Endothelial cell of umbilical vein (primary cell): ENCODE data around the gene ANKH. TPM values are rescaled to one million over a fixed set of nuclear protein-coding genes. Genes with fewer than 3 reads are reported as not detected.

Experiments used
- BruUV-seq: library from RNA; stranded (reverse); fragments of 400-500 nt; replicated peaks from 2 replicates; lab custom pipeline; 2021; lab: Mats Ljungman, UMichigan
- CTCF ChIA-PET: fragments of 300-600, 350-600 bp; sonication (Branson Sonifier 250); formaldehyde crosslinking; loops from one replicate; lab custom pipeline; 2021; ENCODE audit warnings: antibody characterized with exemption, inconsistent platforms; lab: Charles Lee
- POLR2A ChIA-PET: fragments of 300-600, 350-600 bp; sonication (Branson Sonifier 250); formaldehyde crosslinking; loops from one replicate; lab custom pipeline; 2021; ENCODE audit warnings: antibody characterized with exemption, inconsistent platforms; lab: Charles Lee
- DNase-seq: peaks from one replicate; pipeline ENCODE4 v3.0.0-alpha.2; 2011; ENCODE audit warnings: low read depth, low spot score
- FAIRE-seq: peaks from 2 replicates; lab custom pipeline; 2011; peaks lifted over from hg19 to GRCh38; lab: Jason Lieb, UNC
- H2AFZ ChIP-seq: 2 replicates; pipeline ENCODE4 v1.6.0; 2012; ENCODE audit warnings: low read depth, low read length, control low read depth, inconsistent platforms
- H3K27ac ChIP-seq: 2 replicates; pipeline ENCODE4 v1.5.1; 2011; ENCODE audit warnings: low read depth, mild to moderate bottlenecking, control low read depth, low read length, moderate library complexity; ENCODE audit not compliant: insufficient read depth
- H3K27me3 ChIP-seq, 2 experiments: 2 replicates each; pipeline versions ENCODE4 v1.6.0 to v1.6.1; 2011; ENCODE audit warnings: low read length in 2 of 2, mixed read lengths in 1 of 2; ENCODE audit not compliant: control insufficient read depth in 2 of 2, insufficient read depth in 2 of 2
- H3K36me3 ChIP-seq, 2 experiments: 2 replicates in 1 of 2; 3 replicates in 1 of 2; pipeline ENCODE4 v1.5.1; 2011; ENCODE audit warnings: low read length in 2 of 2, mild to moderate bottlenecking in 1 of 2, moderate library complexity in 1 of 2; ENCODE audit not compliant: control insufficient read depth in 2 of 2, insufficient read depth in 2 of 2; ENCODE audit errors: extremely low read depth in 1 of 2
- H3K4me1 ChIP-seq: 3 replicates; pipeline ENCODE4 v1.5.1; 2011; ENCODE audit warnings: mild to moderate bottlenecking, low read length; ENCODE audit not compliant: control insufficient read depth, insufficient read depth; ENCODE audit errors: extremely low read depth
- H3K4me2 ChIP-seq: 2 replicates; pipeline ENCODE4 v1.6.1; 2011; ENCODE audit warnings: low read length, control low read depth, mixed read lengths; ENCODE audit not compliant: insufficient read depth
- H3K4me3 ChIP-seq, 3 experiments: fragments of 200-600 bp in 1 of 3; sonication (generic), shearing (Covaris generic) in 1 of 3; replicated peaks in 1 of 3; 2 replicates each; pipeline ENCODE4 v1.5.1; 2011 to 2016; ENCODE audit warnings: control low read depth in 3 of 3, low read length in 3 of 3, mild to moderate bottlenecking in 2 of 3, inconsistent platforms in 1 of 3, low read depth in 1 of 3, moderate library complexity in 1 of 3; ENCODE audit not compliant: insufficient read depth in 1 of 3
- H3K79me2 ChIP-seq: 2 replicates; pipeline ENCODE4 v1.6.0; 2012; ENCODE audit warnings: low read length, inconsistent platforms; ENCODE audit not compliant: control insufficient read depth, insufficient read depth
- H3K9ac ChIP-seq: replicated peaks from 2 replicates; pipeline ENCODE3; 2011; ENCODE audit warnings: low read length, control low read depth; ENCODE audit not compliant: insufficient read depth; ENCODE audit errors: extremely low read depth
- H3K9me1 ChIP-seq: replicated peaks from 3 replicates; pipeline ENCODE4 v1.6.0; 2011; ENCODE audit warnings: mild to moderate bottlenecking, low read length; ENCODE audit not compliant: control insufficient read depth, insufficient read depth; ENCODE audit errors: extremely low read depth
- H3K9me3 ChIP-seq: replicated peaks from 2 replicates; pipeline ENCODE4 v1.5.1; 2012; ENCODE audit warnings: low read length, inconsistent platforms; ENCODE audit not compliant: control insufficient read depth, insufficient read depth
- H4K20me1 ChIP-seq: replicated peaks from 2 replicates; pipeline ENCODE3; 2011; ENCODE audit warnings: mild to moderate bottlenecking, low read length; ENCODE audit not compliant: control insufficient read depth, insufficient read depth; ENCODE audit errors: extremely low read depth
- CTCF ChIP-seq, 2 donors: IDR thresholded peaks; 1 replicate in 1 of 2; 2 replicates in 1 of 2; pipeline ENCODE4 v1.5.1; 2011; ENCODE audit warnings: low read length in 2 of 2, mild to moderate bottlenecking in 2 of 2, moderate library complexity in 2 of 2, control low read depth in 1 of 2, inconsistent platforms in 1 of 2, low read depth in 1 of 2; ENCODE audit not compliant: insufficient read depth in 1 of 2; ENCODE audit errors: extremely low read depth in 1 of 2
- EZH2 ChIP-seq: IDR thresholded peaks from 2 replicates; pipeline ENCODE4 v1.6.1; 2012; ENCODE audit warnings: borderline replicate concordance, low read depth, mild to moderate bottlenecking, moderate library complexity, low read length, inconsistent platforms; ENCODE audit not compliant: severe bottlenecking
- FOS ChIP-seq: IDR thresholded peaks from 2 replicates; pipeline ENCODE4 v1.6.1; 2011; ENCODE audit warnings: mild to moderate bottlenecking, low read length, moderate library complexity, borderline replicate concordance; ENCODE audit not compliant: insufficient read depth
- GATA2 ChIP-seq: IDR thresholded peaks from 2 replicates; pipeline ENCODE4 v1.7.0; 2011; ENCODE audit warnings: low read depth, mild to moderate bottlenecking, moderate library complexity, mixed read lengths, low read length; ENCODE audit not compliant: insufficient read length, insufficient read depth
- JUN ChIP-seq: IDR thresholded peaks from 2 replicates; pipeline ENCODE4 v1.6.1; 2011; ENCODE audit warnings: borderline replicate concordance, low read depth; ENCODE audit not compliant: insufficient read length, insufficient read depth
- MAX ChIP-seq: IDR thresholded peaks from 2 replicates; pipeline ENCODE4 v1.6.1; 2011; ENCODE audit not compliant: insufficient read depth, insufficient read length
- MYC ChIP-seq: IDR thresholded peaks from one replicate; pipeline ENCODE4 v1.6.1; 2011; ENCODE audit warnings: mild to moderate bottlenecking, low read depth, low read length
- POLR2A ChIP-seq: IDR thresholded peaks from 2 replicates; pipeline ENCODE4 v1.6.1; 2012; ENCODE audit warnings: low read depth, mild to moderate bottlenecking, control low read depth, low read length
- POLR2AphosphoS5 ChIP-seq: IDR thresholded peaks from 2 replicates; pipeline ENCODE4 v1.6.1; 2012; ENCODE audit warnings: low read depth, mild to moderate bottlenecking, control low read depth, low read length, moderate library complexity; ENCODE audit not compliant: insufficient read depth
- dilution Hi-C: fragments of 300-500 bp; cut with MboI; formaldehyde crosslinking; loops from one replicate; pipeline ENCODE4 v1.15.0; 2019; ENCODE audit warnings: low sequenced_read_pairs; ENCODE audit not compliant: extremely low pct_ligation_motif_present
- intact Hi-C: fragments of 100-400 bp; cut with micrococcal nuclease; formaldehyde crosslinking; loops from one replicate; pipeline ENCODE4 v1.10.0; 2022
- polyA plus RNA-seq, 4 experiments: library from polyadenylated mRNA; depleted of rRNA in 3 of 4; stranded (reverse) in 3 of 4; unstranded in 1 of 4; fragments of >200 nt; gene quantifications; 2 replicates each; pipeline versions ENCODE4 v1.2.1 to v1.2.3, GENCODE V29; 2011 to 2012; ENCODE audit warnings: missing spikeins in 1 of 4
- total RNA-seq: library from RNA; stranded (reverse); gene quantifications from 2 replicates; pipeline ENCODE4 v1.2.3, GENCODE V29; 2021

The ANKH gene
- total and polyA plus RNA-seq, 2 donors (not counting 3 experiments of a cell fraction or from before 2014, with no cell fraction given), result 12.7 to 31.4 TPM

- ChIA-PET POLR2A (no interaction called here), CTCF (interaction anchor here (1.4 kb wide), 1 partner anchor 18 kb away, joined by 3 read pairs; no protein-coding TSS in a partner anchor)
- BruUV-seq, result no TSS peak
- intact Hi-C loops (no loop called here), dilution Hi-C loops (loop anchor here (25.0 kb wide), 1 partner anchor 271 kb away; no protein-coding TSS in a partner anchor)
- Histone ChIP-seq H3K4me2 (no peak overlapping the region), H3K27ac (no peak overlapping the region), H2AFZ (no peak overlapping the region), H3K9ac (no peak overlapping the region), H3K9me3 (no peaks in the 10 kb centered on the region), H3K79me2 (no peaks in the 10 kb centered on the region), H3K4me1 (peaks cover 17% of the 10 kb centered on the region), H3K4me3 (no peak overlapping the region), H3K36me3 (no peaks in the 10 kb centered on the region), H3K27me3 (no peaks in the 10 kb centered on the region), H3K9me1 (no peaks in the 10 kb centered on the region), H4K20me1 (no peaks in the 10 kb centered on the region)
- no peak for TF ChIP-seq FOS
- TF ChIP-seq POLR2AphosphoS5, result no peak
- TF ChIP-seq MYC, result no peak
- no peak for TF ChIP-seq GATA2
- no peak for TF ChIP-seq MAX
- no peak for TF ChIP-seq POLR2A
- no peak for TF ChIP-seq JUN
- TF ChIP-seq CTCF (IDR thresholded peaks at IDR 0.05; ENCODE audit: extremely low read depth in 1 of 2, insufficient read depth in 1 of 2, low read depth in 1 of 2, low read length in 2 of 2), result no peak
- TF ChIP-seq EZH2, result no peak
- no peak for FAIRE-seq
- DNase-seq, result no peak
These were observed 130.4 kb downstream of the ANKH start for GRCh38 chr5:14741131-14741530.
